Stimulated activated CD4-positive, alpha-beta T cell treated with anti-CD3 and anti-CD28 coated beads, Interleukin-2, amount 100 ng/mL, for 4 hours (primary cell): ENCODE data around the gene HMGCS2.

Experiments
- DNase-seq: peaks from one replicate; pipeline ENCODE4 v3.0.0-alpha.2; 2020; ENCODE audit warnings: low read depth

HMGCS2 gene

GRCh38 chr1:119768778-119769177 lies at the start of gene HMGCS2:
HMGCS2 (minus strand) TSS chr1:119768905; CDS start chr1:119768844, 61 bp downstream.
- DNase-seq = no peak

GRCh38 chr1:119818181-119818580 lies 49.5 kb upstream of the HMGCS2 start:
- no peak for DNase-seq

GRCh38 chr1:119816407-119816806 lies 47.7 kb upstream of the HMGCS2 start:
- DNase-seq = no peak

- no peak for DNase-seq
Observed at GRCh38 chr1:119815928-119816327, 47.2 kb upstream of the HMGCS2 start.

GRCh38 chr1:119815361-119815760 lies 46.7 kb upstream of the HMGCS2 start:
- no peak for DNase-seq

GRCh38 chr1:119814288-119814687 lies 45.6 kb upstream of the HMGCS2 start:
- DNase-seq = no peak

- DNase-seq = no peak
Observed at GRCh38 chr1:119811985-119812557, 43.4 kb upstream of the HMGCS2 start.

- DNase-seq = no peak
Observed at GRCh38 chr1:119811387-119811786, 42.7 kb upstream of the HMGCS2 start, which contains the start of gene REG4. REG4 (minus strand) TSS chr1:119811460; CDS start chr1:119808769, 2,691 bp downstream.

GRCh38 chr1:119808972-119809550 lies 40.4 kb upstream of the HMGCS2 start:
- DNase-seq = peak; percentile 44

- no peak for DNase-seq
Observed at GRCh38 chr1:119808491-119808890, 39.8 kb upstream of the HMGCS2 start.

GRCh38 chr1:119806489-119806888 lies 37.8 kb upstream of the HMGCS2 start:
- no peak for DNase-seq

GRCh38 chr1:119805746-119806145 lies 37.0 kb upstream of the HMGCS2 start:
- DNase-seq = no peak

GRCh38 chr1:119805247-119805646 lies 36.5 kb upstream of the HMGCS2 start:
- DNase-seq = no peak

GRCh38 chr1:119799599-119800177 lies 31.0 kb upstream of the HMGCS2 start:
- no peak for DNase-seq

GRCh38 chr1:119799003-119799402 lies 30.3 kb upstream of the HMGCS2 start:
- DNase-seq = no peak

GRCh38 chr1:119797606-119798005 lies 28.9 kb upstream of the HMGCS2 start:
- no peak for DNase-seq

- DNase-seq = no peak
Observed at GRCh38 chr1:119797162-119797561, 28.5 kb upstream of the HMGCS2 start.

GRCh38 chr1:119795261-119796200 lies 26.8 kb upstream of the HMGCS2 start:
- DNase-seq = no peak

- no peak for DNase-seq
Observed at GRCh38 chr1:119794876-119795240, 26.2 kb upstream of the HMGCS2 start.

- DNase-seq = no peak
Observed at GRCh38 chr1:119794230-119794875, 25.6 kb upstream of the HMGCS2 start.

GRCh38 chr1:119791377-119791776 lies 22.7 kb upstream of the HMGCS2 start:
- no peak for DNase-seq
